H1 (cell line): ENCODE measurements around the gene PCGF6. TPM values are rescaled to one million over a fixed set of nuclear protein-coding genes. Genes with fewer than 3 reads are reported as not detected.
A peak's percentile ranks its signal among the peaks of the same experiment; 100 is the strongest.

Experiments
- CTCF ChIA-PET: fragments of 300-600 bp; sonication (Branson Sonifier 250); formaldehyde crosslinking; loops from one replicate; lab custom pipeline; 2021; ENCODE audit not compliant: partially characterized antibody; lab: Charles Lee
- POLR2A ChIA-PET: fragments of 300-600 bp; sonication (Branson Sonifier 250); formaldehyde crosslinking; loops from one replicate; lab custom pipeline; 2021; ENCODE audit warnings: inconsistent platforms; ENCODE audit not compliant: partially characterized antibody; lab: Charles Lee
- DNase-seq, 2 experiments: peaks; one replicate each; pipeline versions ENCODE4 v3.0.0 to v3.0.0-alpha.2; 2010 to 2022; ENCODE audit warnings: low spot score in 2 of 2, low read depth in 1 of 2, mixed read lengths in 1 of 2
- FAIRE-seq: peaks from 2 replicates; lab custom pipeline; 2011; peaks lifted over from hg19 to GRCh38; lab: Jason Lieb, UNC
- H2AFZ ChIP-seq: 2 replicates; pipeline ENCODE4 v1.8.1; 2012; ENCODE audit warnings: low read length, inconsistent platforms
- H2AK5ac ChIP-seq: 2 replicates; pipeline ENCODE4 v1.6.1; 2013; ENCODE audit warnings: low read depth, low read length
- H2BK120ac ChIP-seq: replicated peaks from 2 replicates; pipeline ENCODE3; 2013; ENCODE audit warnings: low read depth, low read length, inconsistent platforms
- H2BK12ac ChIP-seq: 2 replicates; pipeline ENCODE4 v1.6.1; 2013; ENCODE audit warnings: low read depth, low read length
- H2BK15ac ChIP-seq: 2 replicates; pipeline ENCODE4 v1.6.1; 2013; ENCODE audit warnings: low read length
- H2BK20ac ChIP-seq: 2 replicates; pipeline ENCODE4 v1.6.1; 2013; ENCODE audit warnings: low read length
- H2BK5ac ChIP-seq: 2 replicates; pipeline ENCODE4 v1.6.1; 2013; ENCODE audit warnings: low read depth, low read length
- H3K14ac ChIP-seq: 2 replicates; pipeline ENCODE4 v1.6.1; 2013; ENCODE audit warnings: inconsistent platforms; ENCODE audit not compliant: insufficient read length
- H3K18ac ChIP-seq: 2 replicates; pipeline ENCODE4 v1.6.1; 2013; ENCODE audit warnings: low read length; ENCODE audit errors: extremely low read depth
- H3K23ac ChIP-seq: 2 replicates; pipeline ENCODE4 v1.6.1; 2013; ENCODE audit warnings: inconsistent platforms; ENCODE audit not compliant: insufficient read length
- H3K23me2 ChIP-seq: 2 replicates; pipeline ENCODE4 v1.6.1; 2013; ENCODE audit warnings: low read depth, low read length
- H3K27ac ChIP-seq: 2 replicates; pipeline ENCODE4 v1.6.1; 2011; ENCODE audit warnings: low read depth, low read length, inconsistent platforms
- H3K27me3 ChIP-seq, 4 experiments: replicated peaks in 1 of 4; 1 replicate in 1 of 4; 2 replicates in 3 of 4; pipeline versions ENCODE4 v1.6.1 to v1.8.1; 2011 to 2013; ENCODE audit warnings: low read length in 3 of 4, mild to moderate bottlenecking in 3 of 4, inconsistent platforms in 2 of 4, mixed read lengths in 2 of 4, moderate library complexity in 1 of 4; ENCODE audit not compliant: control insufficient read depth in 3 of 4, insufficient read depth in 3 of 4; ENCODE audit errors: extremely low read depth in 1 of 4
- H3K36me3 ChIP-seq, 4 experiments: 2 replicates each; pipeline versions ENCODE4 v1.6.1 to v1.8.1; 2011 to 2013; ENCODE audit warnings: mild to moderate bottlenecking in 4 of 4, low read length in 3 of 4, moderate library complexity in 2 of 4, control low read depth in 1 of 4, inconsistent platforms in 1 of 4; ENCODE audit not compliant: insufficient read depth in 4 of 4, control insufficient read depth in 2 of 4
- H3K4ac ChIP-seq: replicated peaks from 2 replicates; pipeline ENCODE3; 2013; ENCODE audit warnings: low read length, low read depth, mixed read lengths, inconsistent platforms; ENCODE audit not compliant: insufficient read length
- H3K4me1 ChIP-seq, 4 experiments: replicated peaks in 1 of 4; 1 replicate in 1 of 4; 2 replicates in 3 of 4; pipeline versions ENCODE4 v1.6.1 to v1.8.1; 2011 to 2013; ENCODE audit warnings: low read length in 3 of 4, inconsistent platforms in 2 of 4, mixed read lengths in 1 of 4; ENCODE audit not compliant: insufficient read depth in 4 of 4, control insufficient read depth in 3 of 4
- H3K4me2 ChIP-seq, 2 experiments: 2 replicates each; pipeline versions ENCODE4 v1.6.1 to v1.8.1; 2011 to 2013; ENCODE audit warnings: low read depth in 2 of 2, low read length in 2 of 2, control low read depth in 1 of 2, inconsistent platforms in 1 of 2, mild to moderate bottlenecking in 1 of 2; ENCODE audit not compliant: insufficient read depth in 1 of 2
- H3K4me3 ChIP-seq, 4 experiments: fragments of 200-600, 300-600 bp in 1 of 4; sonication (generic), shearing (Covaris generic), sonication (Bioruptor Twin) in 1 of 4; 2 replicates each; pipeline versions ENCODE4 v1.5.1 to v1.8.1; 2011 to 2016; ENCODE audit warnings: low read length in 4 of 4, low read depth in 3 of 4, control low read depth in 2 of 4, inconsistent platforms in 2 of 4, mild to moderate bottlenecking in 2 of 4, mixed read lengths in 1 of 4, moderate library complexity in 1 of 4; ENCODE audit not compliant: insufficient read depth in 2 of 4; ENCODE audit errors: extremely low read depth in 1 of 4
- H3K56ac ChIP-seq: replicated peaks from 2 replicates; pipeline ENCODE3; 2013; ENCODE audit warnings: low read depth, mild to moderate bottlenecking, mixed read lengths, low read length, inconsistent platforms; ENCODE audit not compliant: insufficient read length
- H3K79me1 ChIP-seq: 2 replicates; pipeline ENCODE4 v1.6.1; 2013; ENCODE audit warnings: low read depth, low read length, control low read depth
- H3K79me2 ChIP-seq, 2 experiments: 2 replicates each; pipeline versions ENCODE4 v1.6.1 to v1.8.1; 2012 to 2013; ENCODE audit warnings: low read length in 2 of 2, mild to moderate bottlenecking in 2 of 2, inconsistent platforms in 1 of 2; ENCODE audit not compliant: insufficient read depth in 2 of 2, control insufficient read depth in 1 of 2
- H3K9ac ChIP-seq, 4 experiments: replicated peaks in 1 of 4; 1 replicate in 1 of 4; 2 replicates in 3 of 4; pipeline versions ENCODE4 v1.6.1 to v1.8.1; 2011 to 2013; ENCODE audit warnings: low read depth in 3 of 4, low read length in 3 of 4, control low read depth in 2 of 4, mild to moderate bottlenecking in 2 of 4, moderate library complexity in 2 of 4, inconsistent platforms in 1 of 4; ENCODE audit errors: extremely low read depth in 1 of 4
- H3K9me3 ChIP-seq, 2 experiments: 2 replicates each; pipeline versions ENCODE4 v1.6.1 to v1.8.1; 2012 to 2013; ENCODE audit warnings: mild to moderate bottlenecking in 2 of 2, moderate library complexity in 2 of 2, control low read depth in 1 of 2, inconsistent platforms in 1 of 2, low read depth in 1 of 2, low read length in 1 of 2, mixed read lengths in 1 of 2; ENCODE audit not compliant: insufficient read depth in 2 of 2
- H4K20me1 ChIP-seq, 2 experiments: replicated peaks in 1 of 2; 2 replicates each; pipeline versions ENCODE3 to v1.8.1; 2011 to 2013; ENCODE audit warnings: inconsistent platforms in 2 of 2, low read length in 2 of 2, mild to moderate bottlenecking in 1 of 2; ENCODE audit not compliant: insufficient read depth in 2 of 2, control insufficient read depth in 1 of 2
- H4K5ac ChIP-seq: 2 replicates; pipeline ENCODE4 v1.6.1; 2013; ENCODE audit warnings: low read length, low read depth, mixed read lengths, inconsistent platforms; ENCODE audit not compliant: insufficient read length
- H4K8ac ChIP-seq: 2 replicates; pipeline ENCODE4 v1.8.0; 2013; ENCODE audit warnings: mild to moderate bottlenecking, moderate library complexity, low read length, inconsistent platforms; ENCODE audit not compliant: insufficient read depth; ENCODE audit errors: extremely low read depth
- H4K91ac ChIP-seq: replicated peaks from 2 replicates; pipeline ENCODE3; 2013; ENCODE audit warnings: low read length, mixed read lengths, inconsistent platforms; ENCODE audit not compliant: insufficient read length
- WGBS, 2 experiments: shearing (Covaris generic) in 1 of 2; methylation state at CpG; one replicate each; pipeline versions ENCODE4 v1.1.6 to v1.1.7; 2013 to 2015; ENCODE audit warnings: low lambda C conversion rate in 2 of 2, mixed read lengths in 2 of 2, inconsistent platforms in 1 of 2, low coverage in 1 of 2, missing lambda C conversion rate in 1 of 2; ENCODE audit not compliant: insufficient replicate concordance in 2 of 2, insufficient coverage in 1 of 2, insufficient read length in 1 of 2; ENCODE audit errors: extremely low coverage in 1 of 2, missing lambda C conversion rate in 1 of 2; 5-methylcytosine and 5-hydroxymethylcytosine counted together
- polyA plus RNA-seq, 7 experiments: library from polyadenylated mRNA; depleted of rRNA in 3 of 7; stranded (reverse) in 5 of 7; unstranded in 2 of 7; fragments of >200 nt in 5 of 7; fragments of 200-250 nt in 2 of 7; gene quantifications; 1 replicate in 5 of 7; 2 replicates in 1 of 7; 4 replicates in 1 of 7; pipeline versions ENCODE4 v1.2.1 to v1.2.3, GENCODE V29; 2011 to 2013; ENCODE audit warnings: missing spikeins in 2 of 7, mixed read lengths in 2 of 7
- total RNA-seq: library from RNA; stranded (reverse); fragmentation: NEBNext Ultra II Directional; extraction: Animal tissue kit (Norgen Biotek cat#: 25700); gene quantifications from 2 replicates; pipeline ENCODE4 v1.2.1, GENCODE V29; 2021

PCGF6 gene
- total and polyA plus RNA-seq, 2 of the 8 experiments (the other 6 are each of a cell fraction or from before 2014, with no cell fraction given): 6.9 to 18.6 TPM

DNA sequence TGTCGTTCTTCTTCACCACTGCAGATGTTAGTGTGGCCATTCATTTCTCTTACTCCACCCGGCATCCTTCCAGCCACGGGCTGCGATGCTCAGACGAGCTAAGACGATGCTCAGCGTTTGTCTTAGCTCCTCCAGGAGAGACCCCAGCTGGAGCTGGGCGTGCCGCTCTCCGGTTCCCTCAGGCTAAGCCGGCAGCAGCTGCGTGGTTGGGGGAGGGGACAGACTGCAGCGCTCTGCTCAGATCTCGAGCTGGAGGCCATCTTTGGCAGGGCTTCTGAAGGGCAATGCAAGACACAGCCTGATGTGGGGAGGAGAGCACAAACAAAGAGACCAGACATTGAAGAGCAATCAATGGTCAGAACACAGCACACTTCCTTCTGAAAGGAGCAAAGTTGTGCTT, 69.2 kb downstream of the PCGF6 start:
- peak; percentile 82 to 87 for DNase-seq

More for the DNA sequence above, 69.2 kb downstream of the PCGF6 start:
- peak; percentile 92 for FAIRE-seq
- no peak overlapping the region for H2BK12ac ChIP-seq
- peak overlapping the region in 1 of 4 experiments; percentile 28; a peak in 1 of 7 replicates for H3K9ac ChIP-seq
- 9% methylated on average over 14 of the region's 14 CpGs; no CpG with 5 or more reads in 1 of the 2 experiments for WGBS, 2 experiments
- peak overlapping the region; percentile 48 for H4K91ac ChIP-seq
- H3K23me2 ChIP-seq: peaks cover 11% of the 10 kb centered on the region
- H4K5ac ChIP-seq: no peak overlapping the region
- peaks cover 3 to 12% of the 10 kb centered on the region in 2 experiments for H4K20me1 ChIP-seq
- no peaks in the 10 kb centered on the region for H3K9me3 ChIP-seq
- H3K4ac ChIP-seq: no peak overlapping the region
- no peaks in the 10 kb centered on the region for H3K79me1 ChIP-seq
- CTCF ChIA-PET: interaction anchor here (0.8 to 1.8 kb wide), 3 partner anchors 14 to 43 kb away, joined by 3 to 5 read pairs (median 4); no protein-coding TSS in a partner anchor
- peak overlapping the region; percentile 70 to 75 for H3K4me2 ChIP-seq
- no peak overlapping the region for H2AK5ac ChIP-seq
- peaks cover 10 to 18% (median 13%) of the 10 kb centered on the region in 4 experiments for H3K4me1 ChIP-seq
- no peak overlapping the region for H2BK120ac ChIP-seq
- H3K36me3 ChIP-seq: no peaks in the 10 kb centered on the region
- H3K18ac ChIP-seq: peak overlapping the region; percentile 80
- no peak overlapping the region for H4K8ac ChIP-seq
- no peak overlapping the region for H3K23ac ChIP-seq
- 0 out of 2 replicates have a peak overlapping the region, but pooled peaks have one; percentile 12 for H2BK5ac ChIP-seq
- no peak overlapping the region for H3K14ac ChIP-seq
- H2AFZ ChIP-seq: peak overlapping the region; percentile 89
- 0 out of 2 replicates have a peak overlapping the region, but pooled peaks have one; percentile 37 for H3K27ac ChIP-seq
- no peaks in the 10 kb centered on the region for H3K79me2 ChIP-seq
- peak overlapping the region; percentile 20 to 49 (median 32); a peak in 6 of 8 replicates for H3K4me3 ChIP-seq
- no peak overlapping the region for H2BK15ac ChIP-seq
- H3K56ac ChIP-seq: peak overlapping the region; percentile 13
- H3K27me3 ChIP-seq: peaks cover 11 to 23% (median 21%) of the 10 kb centered on the region in 4 experiments
- H2BK20ac ChIP-seq: no peak overlapping the region
- POLR2A ChIA-PET: interaction anchor here (0.9 kb wide), 1 partner anchor 90 kb away, joined by 5 read pairs; no protein-coding TSS in a partner anchor
